ENCODE measurements around the gene CNST. TPM values are rescaled to one million over a fixed set of nuclear protein-coding genes. Genes with fewer than 3 reads are reported as not detected.

The CNST gene
- total and polyA plus RNA-seq, 7 experiments from 2014 or later, result 30.5 to 111 (median 77.5) TPM

GRCh38 chr1:246677842-246678241 is 111.6 kb downstream of the CNST start:
- H3K9me3 ChIP-seq (ENCODE audit: control insufficient read depth in 2 of 3, low read length in 3 of 3), result no peaks in the 10 kb centered on the region
- H3K27me3 ChIP-seq (ENCODE audit: control insufficient read depth in 2 of 2, insufficient read depth in 2 of 2, low read length in 2 of 2), result no peaks in the 10 kb centered on the region
- ChIA-PET POLR2A (interaction anchor here (0.8 kb wide), 1 partner anchor 751 kb away, joined by 3 read pairs; no protein-coding TSS in a partner anchor), CTCF (no interaction called here)
- no peak overlapping the region for H3K27ac ChIP-seq (ENCODE audit: low read depth, low read length)
- intact Hi-C loops (cut with micrococcal nuclease), result no loop called here
- Mint-ChIP-seq H3K9me3 (peaks cover 0 to 20% (median 0%) of the 10 kb centered on the region in 11 donors), H3K27me3 (no peaks in the 10 kb centered on the region), H3K4me1 (no peaks in the 10 kb centered on the region), H3K4me3 (no peak overlapping the region), H3K36me3 (peaks cover 0 to 22% (median 12%) of the 10 kb centered on the region in 5 donors), H3K27ac (peak overlapping the region in 1 of 9 donors; percentile 28)
- DNase-seq (no peak), ATAC-seq (no peak)
- H3K4me3 ChIP-seq (ENCODE audit: low read length), result no peak overlapping the region
- no peaks in the 10 kb centered on the region for H3K4me1 ChIP-seq (ENCODE audit: control insufficient read depth in 2 of 2, insufficient read depth in 2 of 2, low read length in 2 of 2)
- H3K36me3 ChIP-seq (ENCODE audit: control insufficient read depth in 2 of 3, insufficient read depth in 3 of 3, low read length in 3 of 3), result no peaks in the 10 kb centered on the region

- no peaks in the 10 kb centered on the region for H3K27me3 Mint-ChIP-seq
Observed at GRCh38 chr1:246678816-246679793, 112.8 kb downstream of the CNST start.

GRCh38 chr1:246679794-246680177 is 113.5 kb downstream of the CNST start:
- ChIA-PET POLR2A (no interaction called here), CTCF (no interaction called here)
- no peak overlapping the region for H3K27ac Mint-ChIP-seq
- Histone ChIP-seq H3K4me3 (ENCODE audit: low read length) (no peak overlapping the region), H3K9me3 (ENCODE audit: control insufficient read depth in 2 of 3, low read length in 3 of 3) (no peaks in the 10 kb centered on the region), H3K4me1 (ENCODE audit: control insufficient read depth in 2 of 2, insufficient read depth in 2 of 2, low read length in 2 of 2) (no peaks in the 10 kb centered on the region), H3K27me3 (ENCODE audit: control insufficient read depth in 2 of 2, insufficient read depth in 2 of 2, low read length in 2 of 2) (no peaks in the 10 kb centered on the region), H3K27ac (ENCODE audit: low read depth, low read length) (no peak overlapping the region), H3K36me3 (ENCODE audit: control insufficient read depth in 2 of 3, insufficient read depth in 3 of 3, low read length in 3 of 3) (no peaks in the 10 kb centered on the region)
- H3K9me3 Mint-ChIP-seq, result peaks cover 0 to 7% (median 0%) of the 10 kb centered on the region in 11 donors
- H3K4me3 Mint-ChIP-seq, result no peak overlapping the region
- H3K27me3 Mint-ChIP-seq, result no peaks in the 10 kb centered on the region
- no peaks in the 10 kb centered on the region for H3K4me1 Mint-ChIP-seq
- ATAC-seq (no peak), DNase-seq (no peak)
- H3K36me3 Mint-ChIP-seq, result peaks cover 0 to 9% (median 6%) of the 10 kb centered on the region in 5 donors
- intact Hi-C loops (cut with micrococcal nuclease), result no loop called here

More at GRCh38 chr1:246678816-246679793, 112.8 kb downstream of the CNST start:
- Mint-ChIP-seq H3K36me3 (peaks cover 0 to 13% (median 7%) of the 10 kb centered on the region in 5 donors), H3K9me3 (peaks cover 0 to 11% (median 0%) of the 10 kb centered on the region in 11 donors), H3K4me3 (no peak overlapping the region), H3K4me1 (no peaks in the 10 kb centered on the region), H3K27ac (peak overlapping the region in 2 of 9 donors; percentile 16 to 43)
- no peaks in the 10 kb centered on the region for H3K36me3 ChIP-seq (ENCODE audit: control insufficient read depth in 2 of 3, insufficient read depth in 3 of 3, low read length in 3 of 3)
- H3K4me3 ChIP-seq (ENCODE audit: low read length), result no peak overlapping the region
- ATAC-seq (no peak), DNase-seq (no peak)
- no peak overlapping the region for H3K27ac ChIP-seq (ENCODE audit: low read depth, low read length)
- no peaks in the 10 kb centered on the region for H3K9me3 ChIP-seq (ENCODE audit: control insufficient read depth in 2 of 3, low read length in 3 of 3)
- no peaks in the 10 kb centered on the region for H3K27me3 ChIP-seq (ENCODE audit: control insufficient read depth in 2 of 2, insufficient read depth in 2 of 2, low read length in 2 of 2)
- intact Hi-C loops (cut with micrococcal nuclease), result no loop called here
- CTCF ChIA-PET, result no interaction called here
- no peaks in the 10 kb centered on the region for H3K4me1 ChIP-seq (ENCODE audit: control insufficient read depth in 2 of 2, insufficient read depth in 2 of 2, low read length in 2 of 2)
- POLR2A ChIA-PET, result no interaction called here

GRCh38 chr1:246680190-246680589 is 113.9 kb downstream of the CNST start:
- H3K27ac ChIP-seq (ENCODE audit: low read depth, low read length), result no peak overlapping the region
- Mint-ChIP-seq H3K4me1 (no peaks in the 10 kb centered on the region), H3K36me3 (peaks cover 0 to 5% (median 2%) of the 10 kb centered on the region in 5 donors), H3K9me3 (peaks cover 0 to 6% (median 0%) of the 10 kb centered on the region in 11 donors), H3K4me3 (no peak overlapping the region), H3K27me3 (no peaks in the 10 kb centered on the region), H3K27ac (no peak overlapping the region)
- ChIA-PET CTCF (no interaction called here), POLR2A (no interaction called here)
- H3K36me3 ChIP-seq (ENCODE audit: control insufficient read depth in 2 of 3, insufficient read depth in 3 of 3, low read length in 3 of 3), result no peaks in the 10 kb centered on the region
- H3K4me1 ChIP-seq (ENCODE audit: control insufficient read depth in 2 of 2, insufficient read depth in 2 of 2, low read length in 2 of 2), result no peaks in the 10 kb centered on the region
- H3K9me3 ChIP-seq (ENCODE audit: control insufficient read depth in 2 of 3, low read length in 3 of 3), result no peaks in the 10 kb centered on the region
- H3K27me3 ChIP-seq (ENCODE audit: control insufficient read depth in 2 of 2, insufficient read depth in 2 of 2, low read length in 2 of 2), result no peaks in the 10 kb centered on the region
- ATAC-seq, result no peak
- DNase-seq, result no peak
- intact Hi-C loops (cut with micrococcal nuclease), result no loop called here
- no peak overlapping the region for H3K4me3 ChIP-seq (ENCODE audit: low read length)

- ATAC-seq (no peak), DNase-seq (no peak)
- intact Hi-C loops (cut with micrococcal nuclease), result no loop called here
- Histone ChIP-seq H3K9me3 (ENCODE audit: control insufficient read depth in 2 of 3, low read length in 3 of 3) (no peaks in the 10 kb centered on the region), H3K27ac (ENCODE audit: low read depth, low read length) (no peak overlapping the region), H3K27me3 (ENCODE audit: control insufficient read depth in 2 of 2, insufficient read depth in 2 of 2, low read length in 2 of 2) (no peaks in the 10 kb centered on the region), H3K36me3 (ENCODE audit: control insufficient read depth in 2 of 3, insufficient read depth in 3 of 3, low read length in 3 of 3) (no peaks in the 10 kb centered on the region), H3K4me1 (ENCODE audit: control insufficient read depth in 2 of 2, insufficient read depth in 2 of 2, low read length in 2 of 2) (no peaks in the 10 kb centered on the region), H3K4me3 (ENCODE audit: low read length) (no peak overlapping the region)
- Mint-ChIP-seq H3K27me3 (no peaks in the 10 kb centered on the region), H3K4me1 (no peaks in the 10 kb centered on the region), H3K27ac (peak overlapping the region in 2 of 9 donors; percentile 13 to 26), H3K9me3 (peaks cover 0 to 3% (median 0%) of the 10 kb centered on the region in 11 donors), H3K36me3 (peaks cover 0 to 3% (median 0%) of the 10 kb centered on the region in 5 donors), H3K4me3 (no peak overlapping the region)
- ChIA-PET POLR2A (no interaction called here), CTCF (interaction anchor here (0.6 kb wide), 1 partner anchor 188 kb away, joined by 5 read pairs; no protein-coding TSS in a partner anchor)
Observed at GRCh38 chr1:246680696-246681130, 114.5 kb downstream of the CNST start.

- H3K27ac ChIP-seq (ENCODE audit: low read depth, low read length), result no peak overlapping the region
- H3K36me3 Mint-ChIP-seq, result peaks cover 0 to 3% (median 0%) of the 10 kb centered on the region in 5 donors
- H3K9me3 Mint-ChIP-seq, result no peaks in the 10 kb centered on the region
- H3K27me3 ChIP-seq (ENCODE audit: control insufficient read depth in 2 of 2, insufficient read depth in 2 of 2, low read length in 2 of 2), result no peaks in the 10 kb centered on the region
- ChIA-PET CTCF (no interaction called here), POLR2A (no interaction called here)
- DNase-seq (no peak), ATAC-seq (no peak)
- H3K9me3 ChIP-seq (ENCODE audit: control insufficient read depth in 2 of 3, low read length in 3 of 3), result no peaks in the 10 kb centered on the region
- intact Hi-C loops (cut with micrococcal nuclease), result no loop called here
- H3K27me3 Mint-ChIP-seq, result no peaks in the 10 kb centered on the region
- H3K36me3 ChIP-seq (ENCODE audit: control insufficient read depth in 2 of 3, insufficient read depth in 3 of 3, low read length in 3 of 3), result no peaks in the 10 kb centered on the region
- H3K4me3 ChIP-seq (ENCODE audit: low read length), result no peak overlapping the region
- H3K4me1 Mint-ChIP-seq, result no peaks in the 10 kb centered on the region
- no peaks in the 10 kb centered on the region for H3K4me1 ChIP-seq (ENCODE audit: control insufficient read depth in 2 of 2, insufficient read depth in 2 of 2, low read length in 2 of 2)
- H3K27ac Mint-ChIP-seq, result peak overlapping the region in 2 of 9 donors; percentile 32 to 37
- H3K4me3 Mint-ChIP-seq, result no peak overlapping the region
Observed at GRCh38 chr1:246681900-246682895, 115.9 kb downstream of the CNST start.
